HG03342 (cell line): Measurements from ENCODE around the gene VGLL4.

Experiments used
- ATAC-seq: cut with Tn5 transposase; IDR thresholded peaks from one replicate; pipeline ENCODE4 v1.9.1; 2021; ENCODE audit warnings: mild to moderate bottlenecking, moderate library complexity; ENCODE audit not compliant: unreplicated experiment

Gene VGLL4

GRCh38 chr3:11567516-11568467 is 75.9 kb downstream of the VGLL4 start:
- no peak for ATAC-seq

DNA sequence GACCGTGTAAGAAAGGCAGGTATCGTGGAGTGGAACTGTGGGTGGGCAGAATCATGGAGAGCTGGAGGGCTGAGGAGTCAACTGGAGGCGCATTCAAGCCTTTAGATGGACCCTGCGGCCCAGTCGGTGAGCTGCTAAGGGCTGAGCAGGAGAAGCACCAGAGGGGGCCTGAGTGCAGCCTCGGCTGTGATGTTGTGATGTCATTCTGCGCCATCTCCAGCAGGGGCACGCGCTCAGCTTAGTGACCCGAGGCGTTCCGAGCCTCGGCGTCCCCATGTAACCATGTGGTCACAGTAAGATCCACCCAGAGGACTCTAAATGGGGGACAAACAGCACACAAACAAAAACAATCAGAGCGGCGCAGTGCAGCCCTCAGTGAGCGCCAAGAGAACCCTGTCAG is 76.8 kb downstream of the VGLL4 start:
- ATAC-seq: no peak

- no peak for ATAC-seq
Observed at GRCh38 chr3:11566478-11566877, 77.2 kb downstream of the VGLL4 start.

DNA sequence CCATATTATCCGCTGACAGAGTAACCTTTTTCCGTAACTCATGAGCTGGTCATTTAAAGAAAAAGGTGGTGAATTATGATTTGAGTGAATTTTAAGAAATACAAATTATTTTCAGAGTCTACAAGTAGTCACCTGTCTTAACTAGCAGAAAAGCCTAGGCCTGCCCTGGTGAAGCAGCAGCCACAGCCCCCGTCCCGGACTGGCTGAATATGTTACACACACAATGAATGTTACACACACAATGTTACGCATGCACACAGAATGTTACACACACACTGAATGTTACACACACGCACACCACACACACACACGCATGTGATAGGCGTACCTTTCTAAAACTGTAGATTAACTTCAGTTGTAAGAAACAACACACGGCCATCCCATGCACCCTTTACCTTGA is 77.8 kb downstream of the VGLL4 start:
- no peak for ATAC-seq

DNA sequence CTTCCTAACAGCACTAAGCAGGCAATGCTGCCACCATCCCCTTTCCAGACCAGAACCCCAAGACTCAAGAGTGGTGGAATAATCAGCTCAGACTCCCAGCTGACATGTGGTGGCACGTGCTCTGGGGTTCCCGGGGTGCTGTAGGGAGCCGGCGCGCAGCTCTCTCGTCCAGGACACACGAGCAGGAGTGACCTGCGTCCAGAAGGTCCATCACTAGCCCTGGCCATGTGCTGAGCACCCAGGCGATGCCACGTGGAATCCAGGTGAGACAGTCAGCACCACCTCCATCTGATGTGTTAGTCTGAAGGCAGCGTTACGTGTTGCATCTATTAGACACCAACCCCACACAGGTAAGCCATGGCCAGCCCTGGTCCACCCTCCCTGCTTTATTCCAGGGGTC is 78.2 kb downstream of the VGLL4 start:
- ATAC-seq: no peak

DNA sequence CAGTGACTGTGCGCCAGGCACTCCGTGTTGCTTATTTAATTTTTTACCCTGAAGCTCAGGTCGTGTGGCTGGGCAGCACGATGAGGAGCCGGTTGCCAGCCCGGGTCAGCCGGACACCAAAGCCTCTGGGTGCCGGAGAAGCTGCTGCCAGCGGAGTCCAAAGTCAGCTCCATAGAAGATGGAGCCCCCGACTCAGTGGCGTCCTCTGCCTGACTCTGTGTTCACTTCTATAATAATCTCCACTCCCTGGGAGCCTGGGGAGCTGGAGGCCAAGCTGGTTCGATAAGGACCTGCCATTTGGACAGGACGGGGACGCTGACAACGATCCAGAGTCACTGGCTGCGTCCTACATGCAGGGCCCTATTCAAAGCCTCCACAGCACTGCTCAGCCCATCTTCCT is 78.6 kb downstream of the VGLL4 start:
- no peak for ATAC-seq

- no peak for ATAC-seq
Observed at GRCh38 chr3:11564577-11565001, 79.1 kb downstream of the VGLL4 start.

DNA sequence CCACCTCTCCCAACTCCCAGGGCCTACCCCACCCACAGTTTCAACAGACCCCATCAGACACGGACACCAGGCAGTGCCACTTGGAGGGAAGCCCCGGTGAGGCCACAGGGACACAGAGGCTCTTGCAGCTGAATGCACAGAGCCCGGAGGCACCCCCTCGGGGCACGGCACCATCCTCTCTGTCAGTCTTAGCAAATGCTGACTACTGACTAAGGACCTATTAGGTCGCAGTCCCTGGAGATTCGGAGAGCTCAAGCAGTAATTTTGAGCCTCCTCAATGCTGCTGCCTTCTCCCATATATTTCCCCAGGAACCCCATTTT is 79.9 kb downstream of the VGLL4 start:
- no peak for ATAC-seq

GRCh38 chr3:11563159-11563864 is 80.4 kb downstream of the VGLL4 start:
- ATAC-seq: no peak

DNA sequence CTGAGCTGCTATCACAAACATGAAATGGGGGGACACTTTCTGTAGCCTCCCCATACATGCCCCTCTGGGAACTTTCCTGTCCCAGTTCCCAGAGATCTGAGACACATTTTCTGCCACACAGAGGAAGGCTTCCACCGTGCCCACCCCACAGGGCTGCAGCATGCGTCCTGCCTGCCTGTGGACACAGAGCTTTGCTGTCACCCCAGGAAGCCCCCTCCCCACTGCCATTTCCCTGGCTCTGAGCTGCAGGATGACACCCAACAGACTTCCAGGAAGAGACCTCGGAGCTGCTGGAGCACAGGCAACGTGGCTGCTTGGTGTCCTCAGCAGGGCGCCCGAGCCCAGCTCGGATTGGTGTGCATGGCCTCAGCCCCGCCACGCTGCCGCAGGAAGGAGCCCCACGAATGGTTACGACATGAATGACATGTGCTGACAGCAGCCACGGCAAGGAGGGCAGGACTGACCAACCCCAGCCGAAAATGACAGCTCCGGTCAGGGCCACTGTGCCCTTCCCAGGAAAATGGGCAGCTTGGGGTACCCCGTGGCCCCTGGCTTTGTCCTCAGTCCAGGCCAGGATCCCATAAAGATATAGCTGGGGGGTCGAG is 81.3 kb downstream of the VGLL4 start:
- ATAC-seq: no peak

- ATAC-seq: no peak
Observed at GRCh38 chr3:11560746-11561145, 83.0 kb downstream of the VGLL4 start.

DNA sequence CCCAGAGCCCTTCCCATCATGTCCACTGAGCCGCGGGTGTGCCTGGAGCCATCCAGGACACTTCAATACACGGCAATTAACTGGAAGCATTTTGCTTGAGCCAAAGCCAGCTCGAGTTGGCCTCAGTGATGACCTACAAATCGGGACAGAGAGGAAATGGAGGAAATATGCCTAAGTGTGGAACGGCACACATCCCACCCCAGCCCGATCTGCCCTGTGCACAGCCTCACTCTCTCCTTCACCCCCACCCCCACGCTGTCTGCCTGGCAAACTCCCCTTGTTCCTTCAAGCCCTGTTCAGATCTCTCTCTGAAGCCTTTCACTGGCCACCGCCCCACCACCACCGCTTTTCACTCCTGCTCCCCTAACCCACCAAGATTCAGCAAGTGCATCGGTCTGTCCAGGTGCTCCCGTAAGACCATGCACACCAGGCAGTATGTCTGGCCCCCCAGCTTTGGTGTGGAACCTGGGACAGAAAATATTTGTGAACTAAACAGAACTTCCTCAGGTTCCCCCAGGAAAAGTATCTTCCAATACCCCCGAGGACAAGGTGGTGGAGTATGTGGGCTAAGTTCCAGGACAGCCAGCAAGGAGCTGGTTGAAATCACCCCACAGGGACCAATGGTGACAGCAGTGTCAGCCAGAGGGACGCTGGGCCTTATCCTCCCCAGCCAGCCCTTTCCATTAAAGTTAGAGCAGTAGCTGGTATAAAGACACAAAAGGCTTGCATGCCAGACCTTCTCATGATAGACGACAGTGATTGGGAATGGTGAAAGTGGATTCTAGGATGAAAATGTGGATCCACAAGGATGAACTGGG is 83.7 kb downstream of the VGLL4 start:
- no peak for ATAC-seq

DNA sequence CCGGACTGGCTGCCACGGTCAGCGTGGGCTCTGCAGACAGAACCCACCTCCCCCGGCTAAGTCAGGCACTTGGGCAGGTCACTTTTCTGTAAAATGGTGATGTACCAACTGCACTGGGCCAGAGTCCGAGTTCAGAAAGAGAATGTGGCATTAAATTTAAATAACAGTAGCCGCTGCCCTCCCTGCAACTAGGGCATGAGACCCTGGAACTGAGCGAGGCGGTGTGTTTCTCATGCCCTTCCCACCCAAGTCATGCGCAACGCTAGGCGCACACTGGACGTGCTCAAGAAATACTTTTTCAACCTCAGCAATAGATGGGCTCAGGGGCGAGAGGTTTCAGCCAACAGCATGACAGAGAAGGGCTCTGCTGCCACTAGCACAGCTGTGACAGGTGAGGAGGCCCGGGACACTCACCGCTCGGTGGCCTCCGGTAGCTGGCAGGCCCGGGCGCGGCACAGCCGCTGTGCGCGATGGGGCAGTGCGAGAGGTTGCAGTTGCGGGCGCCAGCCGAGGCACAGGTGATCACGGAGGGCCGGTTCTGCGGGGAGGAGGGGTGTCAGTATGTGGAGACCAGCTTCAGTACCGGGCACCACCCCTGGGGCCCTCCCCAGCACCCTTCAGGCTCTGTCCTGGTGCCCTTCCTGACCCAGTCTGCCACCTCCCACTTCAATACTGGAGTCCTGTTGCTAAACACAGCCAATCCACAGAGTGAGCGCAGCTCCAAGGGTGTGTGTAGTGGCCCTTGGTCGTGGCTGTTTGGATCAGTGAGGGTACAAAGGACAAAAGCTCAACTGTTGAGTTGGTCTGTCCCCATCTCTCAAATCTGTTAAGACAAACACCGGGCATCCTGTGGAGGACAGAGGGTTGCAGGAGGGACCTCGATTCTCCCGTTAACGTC is 84.5 kb downstream of the VGLL4 start:
- ATAC-seq: no peak

- ATAC-seq: no peak
Observed at GRCh38 chr3:11558411-11558903, 85.3 kb downstream of the VGLL4 start.

GRCh38 chr3:11558002-11558401 is 85.7 kb downstream of the VGLL4 start:
- ATAC-seq: no peak

DNA sequence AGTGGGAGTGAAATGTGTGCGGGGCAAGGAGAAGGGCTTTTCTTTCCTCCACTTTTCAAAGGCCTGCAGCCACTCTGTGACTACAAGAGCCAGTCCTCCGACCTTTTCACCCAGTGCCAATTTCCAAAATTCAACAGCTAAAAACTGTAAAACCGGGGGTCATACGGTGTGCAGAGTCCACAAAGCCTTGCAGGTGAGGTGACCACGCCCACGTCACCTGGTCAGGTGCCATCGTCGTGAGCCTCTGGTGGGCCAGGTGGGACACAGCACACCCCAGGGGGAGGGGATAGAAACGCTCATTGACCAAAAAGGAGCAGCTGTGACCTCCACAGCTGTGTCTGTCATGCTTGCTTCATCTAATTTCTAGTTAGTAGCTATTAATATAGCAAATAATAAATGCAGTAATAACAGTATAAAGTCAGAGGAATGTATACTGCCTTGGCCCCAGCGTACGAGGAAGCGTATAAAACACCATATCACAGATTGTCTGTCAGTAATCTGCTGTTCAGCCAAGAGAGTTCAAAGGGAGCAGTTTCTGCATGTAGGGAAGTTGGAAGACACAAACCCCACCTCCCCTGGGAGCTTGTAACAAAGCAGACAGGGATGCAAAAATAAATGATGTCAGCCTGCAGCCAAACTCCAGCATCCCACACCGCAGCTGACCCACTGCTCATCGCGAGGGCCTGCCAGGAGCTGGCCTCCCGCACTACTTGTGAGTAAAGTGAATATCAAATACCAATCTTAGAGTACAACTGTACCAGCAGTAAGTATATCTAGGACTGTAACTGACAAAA is 86.7 kb downstream of the VGLL4 start:
- ATAC-seq: no peak

- no peak for ATAC-seq
Observed at GRCh38 chr3:11555881-11556633, 87.7 kb downstream of the VGLL4 start.

DNA sequence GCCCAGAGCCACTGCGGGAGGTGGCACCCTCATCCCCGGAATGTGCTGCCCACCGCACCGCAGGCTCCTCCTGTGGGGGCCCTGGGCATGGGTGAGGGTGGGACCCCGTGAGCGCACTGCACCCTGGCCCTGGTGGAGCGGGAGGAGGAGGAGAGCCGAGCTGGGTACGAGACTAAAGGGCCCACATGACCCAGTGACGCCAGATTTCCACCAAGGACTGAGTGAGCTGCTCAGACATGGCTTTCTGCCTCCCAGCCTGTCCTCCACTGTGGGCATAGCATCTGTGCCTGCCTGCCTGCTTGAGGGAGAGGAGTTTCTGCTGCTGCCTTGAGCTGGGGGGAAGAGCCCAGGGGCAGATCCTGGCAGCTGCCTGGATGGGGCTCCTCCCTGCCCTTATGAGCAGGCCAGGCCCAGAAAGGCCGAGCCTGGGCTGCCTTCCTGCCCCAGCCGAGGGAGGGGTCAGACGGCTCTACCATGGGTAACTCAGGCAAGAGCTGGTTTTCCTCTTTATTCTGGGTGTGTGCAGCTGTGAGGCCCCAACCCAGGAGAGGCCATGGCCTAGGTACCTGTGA is 88.4 kb downstream of the VGLL4 start:
- no peak for ATAC-seq
